CD4-positive, alpha-beta T cell (primary cell): ENCODE data around the gene LRRC45. TPM values are rescaled to one million over a fixed set of nuclear protein-coding genes. Genes with fewer than 3 reads are reported as not detected.

Experiments used
- ATAC-seq: fragments of 200-7000 bp; cut with Tn5 transposase; one replicate; pipeline ENCODE4 v1.10.0; 2022; ENCODE audit warnings: mild to moderate bottlenecking; ENCODE audit not compliant: poor library complexity
- CTCF ChIA-PET: fragments of 350-600 bp; sonication (Branson Sonifier 250); formaldehyde crosslinking; loops from one replicate; lab custom pipeline; 2021; ENCODE audit warnings: antibody characterized with exemption, inconsistent platforms; lab: Charles Lee
- POLR2A ChIA-PET: fragments of 350-600 bp; sonication (Branson Sonifier 250); formaldehyde crosslinking; loops from one replicate; lab custom pipeline; 2021; ENCODE audit warnings: antibody characterized with exemption, inconsistent platforms; lab: Charles Lee
- DNase-seq, 14 experiments: peaks; one replicate each; pipeline ENCODE4 v3.0.0-alpha.2; 2013 to 2020; ENCODE audit warnings: mixed read lengths in 2 of 14
- H3K27ac ChIP-seq, 2 donors: one replicate each; pipeline versions ENCODE4 v1.5.1 to v1.7.0; 2013; ENCODE audit warnings: low read length in 2 of 2, low read depth in 1 of 2, mild to moderate bottlenecking in 1 of 2
- H3K27me3 ChIP-seq, 2 experiments: 1 replicate in 1 of 2; 2 replicates in 1 of 2; pipeline versions ENCODE4 v1.6.1 to v1.7.0; 2013; ENCODE audit warnings: low read length in 2 of 2, control low read depth in 1 of 2, mild to moderate bottlenecking in 1 of 2, moderate library complexity in 1 of 2; ENCODE audit not compliant: insufficient read depth in 2 of 2, control insufficient read depth in 1 of 2
- H3K36me3 ChIP-seq: one replicate; pipeline ENCODE4 v1.6.1; 2013; ENCODE audit warnings: low read length, control low read depth; ENCODE audit not compliant: insufficient read depth
- H3K4me1 ChIP-seq: one replicate; pipeline ENCODE4 v1.6.1; 2013; ENCODE audit warnings: low read length, control low read depth; ENCODE audit not compliant: insufficient read depth
- H3K4me3 ChIP-seq: one replicate; pipeline ENCODE4 v1.5.1; 2013; ENCODE audit warnings: mild to moderate bottlenecking, low read length, moderate library complexity
- H3K9me3 ChIP-seq, 2 experiments: 1 replicate in 1 of 2; 2 replicates in 1 of 2; pipeline versions ENCODE4 v1.6.1 to v1.7.0; 2013; ENCODE audit warnings: low read length in 2 of 2, mild to moderate bottlenecking in 2 of 2, control low read depth in 1 of 2, moderate library complexity in 1 of 2; ENCODE audit not compliant: control insufficient read depth in 1 of 2, insufficient read depth in 1 of 2
- H3K27ac Mint-ChIP-seq: one replicate; pipeline ENCODE4 v1.8.0; 2020; ENCODE audit warnings: mixed read lengths
- H3K27me3 Mint-ChIP-seq: one replicate; pipeline ENCODE4 v1.8.0; 2021; ENCODE audit warnings: mixed read lengths
- H3K36me3 Mint-ChIP-seq: one replicate; pipeline ENCODE4 v1.8.0; 2021; ENCODE audit warnings: low read depth, mixed read lengths
- H3K4me1 Mint-ChIP-seq: one replicate; pipeline ENCODE4 v1.8.0; 2021; ENCODE audit warnings: low read depth, mixed read lengths
- H3K4me3 Mint-ChIP-seq: one replicate; pipeline ENCODE4 v1.8.0; 2020; ENCODE audit warnings: mild to moderate bottlenecking, mixed read lengths
- H3K9me3 Mint-ChIP-seq: one replicate; pipeline ENCODE4 v1.8.0; 2020; ENCODE audit warnings: mixed read lengths
- intact Hi-C, 2 experiments: fragments of 100-400 bp; cut with DNase I in 1 of 2; cut with micrococcal nuclease in 1 of 2; formaldehyde crosslinking; loops; one replicate each; pipeline versions ENCODE4 v1.15.1 to v1.9.0; 2023 to 2025; cut with DNase I, micrococcal nuclease
- total RNA-seq, 174 experiments: library from RNA in 2 of 174; stranded (reverse) in 2 of 174; gene quantifications; one replicate each; pipeline ENCODE4 v1.2.3 and lab custom pipeline; 2021 to 2026
- TF ChIP-seq, protein P1 (sequence below): fragments of 200-600 bp; IDR thresholded peaks from one replicate; pipeline ENCODE4 v1.8.0; 2022; ENCODE audit warnings: antibody characterized with exemption, mild to moderate bottlenecking

LRRC45 gene
- total RNA-seq, 2 experiments from 2014 or later = 17.7 to 17.9 TPM

DNA sequence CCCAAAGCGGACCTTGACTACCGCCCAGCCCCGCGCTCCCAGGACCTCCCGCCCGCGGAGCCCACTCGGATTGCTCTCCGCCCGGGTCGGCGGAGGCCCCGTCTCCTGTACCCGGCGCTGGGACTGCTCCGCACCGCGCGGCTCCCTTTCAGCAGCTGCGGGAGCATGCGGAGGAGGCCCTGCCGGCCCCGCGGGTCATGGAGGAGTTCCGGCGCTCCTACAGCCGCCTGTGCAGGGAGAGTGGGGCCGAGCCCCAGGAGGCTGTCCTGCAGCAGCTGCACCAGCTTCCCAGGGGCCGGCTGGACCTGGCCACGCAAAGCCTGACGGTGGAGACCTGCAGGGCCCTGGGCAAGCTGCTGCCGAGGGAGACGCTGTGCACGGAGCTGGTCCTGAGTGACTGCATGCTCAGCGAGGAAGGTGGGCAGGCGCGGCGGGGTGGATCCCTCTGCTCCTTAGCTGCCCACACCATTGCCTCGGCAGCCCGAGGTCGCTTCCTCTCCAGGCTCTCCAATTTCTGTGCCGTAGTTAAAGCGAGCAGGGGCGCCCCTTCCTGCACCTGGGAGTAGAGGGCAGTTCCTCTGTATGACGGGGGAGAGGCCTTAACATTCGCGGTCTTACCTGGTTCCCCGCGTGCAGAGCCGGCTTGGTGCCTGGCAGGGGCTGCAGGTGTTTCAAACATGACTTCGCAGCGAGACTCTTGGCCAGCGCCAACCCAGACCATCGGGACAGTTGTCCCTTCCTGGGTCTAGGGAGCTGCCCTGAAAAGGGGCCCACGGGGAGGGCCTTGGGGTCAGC is 539 bp downstream of the LRRC45 start:
- no peaks in the 10 kb centered on the region for H3K9me3 Mint-ChIP-seq
- CTCF ChIA-PET = interaction anchor here (1.3 to 6.2 kb wide), 2 partner anchors 14 to 64 kb away, joined by 8 to 174 read pairs; partner anchors contain the start of genes DCXR and NOTUM
- H3K4me3 Mint-ChIP-seq = peak overlapping the region; percentile 83
- H3K27ac ChIP-seq = no peak overlapping the region
- H3K4me1 ChIP-seq = peaks cover 47% of the 10 kb centered on the region
- H3K4me3 ChIP-seq = peak overlapping the region; percentile 71
- H3K27ac Mint-ChIP-seq = peak overlapping the region; percentile 69
- POLR2A ChIA-PET = interaction anchor here (0.7 to 5.0 kb wide), 16 partner anchors 8 to 340 kb away, joined by 3 to 51 read pairs (median 4); partner anchors contain the start of genes ARL16, ASPSCR1, DCXR and HGS
- no peak for ATAC-seq
- TF ChIP-seq, protein P1, sequence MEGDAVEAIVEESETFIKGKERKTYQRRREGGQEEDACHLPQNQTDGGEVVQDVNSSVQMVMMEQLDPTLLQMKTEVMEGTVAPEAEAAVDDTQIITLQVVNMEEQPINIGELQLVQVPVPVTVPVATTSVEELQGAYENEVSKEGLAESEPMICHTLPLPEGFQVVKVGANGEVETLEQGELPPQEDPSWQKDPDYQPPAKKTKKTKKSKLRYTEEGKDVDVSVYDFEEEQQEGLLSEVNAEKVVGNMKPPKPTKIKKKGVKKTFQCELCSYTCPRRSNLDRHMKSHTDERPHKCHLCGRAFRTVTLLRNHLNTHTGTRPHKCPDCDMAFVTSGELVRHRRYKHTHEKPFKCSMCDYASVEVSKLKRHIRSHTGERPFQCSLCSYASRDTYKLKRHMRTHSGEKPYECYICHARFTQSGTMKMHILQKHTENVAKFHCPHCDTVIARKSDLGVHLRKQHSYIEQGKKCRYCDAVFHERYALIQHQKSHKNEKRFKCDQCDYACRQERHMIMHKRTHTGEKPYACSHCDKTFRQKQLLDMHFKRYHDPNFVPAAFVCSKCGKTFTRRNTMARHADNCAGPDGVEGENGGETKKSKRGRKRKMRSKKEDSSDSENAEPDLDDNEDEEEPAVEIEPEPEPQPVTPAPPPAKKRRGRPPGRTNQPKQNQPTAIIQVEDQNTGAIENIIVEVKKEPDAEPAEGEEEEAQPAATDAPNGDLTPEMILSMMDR = no peak
- peak in 2 of 14 experiments; percentile 7 to 24 for DNase-seq
- no peaks in the 10 kb centered on the region for H3K27me3 Mint-ChIP-seq
- no peaks in the 10 kb centered on the region for H3K9me3 ChIP-seq
- peaks cover 21% of the 10 kb centered on the region for H3K4me1 Mint-ChIP-seq
- H3K36me3 ChIP-seq = peaks cover 5% of the 10 kb centered on the region
- H3K36me3 Mint-ChIP-seq = peaks cover 5% of the 10 kb centered on the region
- intact Hi-C loops = loop anchor here (1.0 to 5.0 kb wide), 3 partner anchors 14 to 151 kb away; partner anchors contain the start of genes ARHGDIA (in 2 of the 2), DCXR (in 1 of the 2) and FASN (in 1 of the 2)
- no peaks in the 10 kb centered on the region for H3K27me3 ChIP-seq

- H3K4me3 Mint-ChIP-seq = peak overlapping the region; percentile 11
- no peak for ATAC-seq
Measured at GRCh38 chr17:82024859-82025258, 1.8 kb downstream of the LRRC45 start.

DNA sequence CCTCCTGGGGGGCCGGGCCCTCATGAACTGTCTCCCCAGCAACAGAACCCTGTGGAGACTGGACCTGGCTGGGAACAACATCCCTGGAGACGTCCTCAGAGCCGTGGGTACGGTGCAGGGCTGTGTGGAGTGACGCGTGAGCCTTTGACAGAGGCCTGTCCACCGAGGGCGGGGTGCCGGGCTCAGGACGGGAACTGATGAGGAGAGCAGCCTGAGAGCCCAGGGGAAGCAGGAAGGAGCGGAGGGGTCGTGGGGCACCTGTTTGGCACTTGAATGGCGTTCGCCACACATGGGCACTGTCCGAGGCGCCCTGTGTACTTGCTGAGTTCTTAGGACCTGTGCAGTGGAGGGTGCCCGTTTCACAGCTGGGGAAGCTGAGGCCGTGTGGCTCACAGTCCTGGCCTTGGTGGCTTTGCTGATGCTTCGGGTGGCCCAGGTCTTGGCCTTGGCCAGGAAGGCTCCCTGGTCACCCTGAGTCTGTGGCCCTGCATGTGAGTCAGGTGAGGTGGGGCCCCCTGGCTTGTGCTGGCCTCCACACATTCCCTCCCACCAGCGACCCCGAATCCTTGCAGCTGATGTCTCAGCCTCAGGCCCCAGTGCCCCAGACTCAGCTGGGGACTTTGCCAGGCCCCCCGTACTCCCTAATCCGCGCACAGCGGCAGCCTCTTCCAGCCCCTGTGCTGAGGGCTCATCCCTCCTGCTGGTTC is 2.4 kb downstream of the LRRC45 start:
- intact Hi-C loops = no loop called here
- DNase-seq (no peak), ATAC-seq (no peak)
- Mint-ChIP-seq H3K27me3 (no peaks in the 10 kb centered on the region), H3K9me3 (no peaks in the 10 kb centered on the region), H3K4me1 (peaks cover 25% of the 10 kb centered on the region), H3K27ac (no peak overlapping the region), H3K4me3 (peak overlapping the region; percentile 30), H3K36me3 (peaks cover 5% of the 10 kb centered on the region)
- ChIA-PET POLR2A (no interaction called here), CTCF (interaction anchor here (1.1 kb wide), 1 partner anchor 66 kb away, joined by 3 read pairs; no protein-coding TSS in a partner anchor)
- Histone ChIP-seq H3K4me1 (peaks cover 51% of the 10 kb centered on the region), H3K27ac (no peak overlapping the region), H3K9me3 (no peaks in the 10 kb centered on the region), H3K36me3 (no peaks in the 10 kb centered on the region), H3K27me3 (no peaks in the 10 kb centered on the region), H3K4me3 (no peak overlapping the region)
- TF ChIP-seq, protein P1 = no peak

More at GRCh38 chr17:82024859-82025258, 1.8 kb downstream of the LRRC45 start:
- Histone ChIP-seq H3K36me3 (no peaks in the 10 kb centered on the region), H3K9me3 (no peaks in the 10 kb centered on the region), H3K27ac (no peak overlapping the region), H3K4me3 (no peak overlapping the region), H3K4me1 (peaks cover 52% of the 10 kb centered on the region), H3K27me3 (no peaks in the 10 kb centered on the region)
- Mint-ChIP-seq H3K9me3 (no peaks in the 10 kb centered on the region), H3K36me3 (peaks cover 5% of the 10 kb centered on the region), H3K4me1 (peaks cover 25% of the 10 kb centered on the region), H3K27ac (no peak overlapping the region), H3K27me3 (no peaks in the 10 kb centered on the region)
- no peak for DNase-seq
- ChIA-PET POLR2A (interaction anchor here (3.4 kb wide), 1 partner anchor 13 kb away, joined by 27 read pairs; the partner anchor contains the start of gene DCXR), CTCF (no interaction called here)
- TF ChIP-seq, protein P1 = no peak
- intact Hi-C loops = loop anchor here (5.0 kb wide), 1 partner anchor 153 kb away; the partner anchor contains the start of gene ARHGDIA (in 2 of the 2)
